Astrocyte (in vitro differentiated cells and primary cell): ENCODE measurements around the gene CCDC69. TPM values are rescaled to one million over a fixed set of nuclear protein-coding genes. Genes with fewer than 3 reads are reported as not detected.

ENCODE experiments used
- DNase-seq: peaks from one replicate; pipeline ENCODE4 v3.0.0-alpha.2; 2010; ENCODE audit warnings: low read depth
- FAIRE-seq: peaks from 2 replicates; lab custom pipeline; 2011; peaks lifted over from hg19 to GRCh38; lab: Jason Lieb, UNC
- H2AFZ ChIP-seq: 2 replicates; pipeline ENCODE4 v1.6.0; 2012; ENCODE audit warnings: low read depth, low read length, inconsistent platforms
- H3K27ac ChIP-seq: 2 replicates; pipeline ENCODE4 v1.5.1; 2011; ENCODE audit warnings: low read depth, low read length, inconsistent platforms
- H3K27me3 ChIP-seq: 2 replicates; pipeline ENCODE4 v1.6.0; 2011; ENCODE audit warnings: low read length, inconsistent platforms; ENCODE audit not compliant: insufficient read depth
- H3K36me3 ChIP-seq: 2 replicates; pipeline ENCODE4 v1.5.1; 2011; ENCODE audit warnings: low read length, inconsistent platforms; ENCODE audit not compliant: insufficient read depth
- H3K4me1 ChIP-seq: 2 replicates; pipeline ENCODE4 v1.5.1; 2011; ENCODE audit warnings: low read length, inconsistent platforms; ENCODE audit not compliant: insufficient read depth
- H3K4me2 ChIP-seq: 2 replicates; pipeline ENCODE4 v1.6.0; 2012; ENCODE audit warnings: low read length, inconsistent platforms
- H3K4me3 ChIP-seq: 2 replicates; pipeline ENCODE4 v1.5.1; 2011; ENCODE audit warnings: low read depth, mild to moderate bottlenecking, low read length, inconsistent platforms; ENCODE audit not compliant: insufficient read depth
- H3K79me2 ChIP-seq: 2 replicates; pipeline ENCODE4 v1.6.0; 2012; ENCODE audit warnings: mild to moderate bottlenecking, low read length, inconsistent platforms; ENCODE audit not compliant: insufficient read depth
- H3K9ac ChIP-seq: 2 replicates; pipeline ENCODE4 v1.6.0; 2012; ENCODE audit warnings: mild to moderate bottlenecking, low read length, inconsistent platforms
- H3K9me3 ChIP-seq: 2 replicates; pipeline ENCODE4 v1.5.1; 2012; ENCODE audit warnings: low read depth, mild to moderate bottlenecking, low read length, inconsistent platforms; ENCODE audit not compliant: insufficient read depth
- H4K20me1 ChIP-seq: 2 replicates; pipeline ENCODE4 v1.6.0; 2012; ENCODE audit warnings: low read length, inconsistent platforms; ENCODE audit not compliant: insufficient read depth
- H3K27ac Mint-ChIP-seq: one replicate; pipeline ENCODE4 v1.8.0; 2021; ENCODE audit warnings: mild to moderate bottlenecking, mixed read lengths; ENCODE audit not compliant: unreplicated experiment
- H3K27me3 Mint-ChIP-seq: one replicate; pipeline ENCODE4 v1.8.0; 2021; ENCODE audit warnings: low read depth, mixed read lengths; ENCODE audit not compliant: unreplicated experiment
- H3K36me3 Mint-ChIP-seq: one replicate; pipeline ENCODE4 v1.8.0; 2021; ENCODE audit warnings: low read depth, mixed read lengths; ENCODE audit not compliant: unreplicated experiment
- H3K4me1 Mint-ChIP-seq: one replicate; pipeline ENCODE4 v1.8.0; 2021; ENCODE audit warnings: low read depth, mixed read lengths; ENCODE audit not compliant: unreplicated experiment
- H3K4me3 Mint-ChIP-seq: one replicate; pipeline ENCODE4 v1.8.0; 2021; ENCODE audit warnings: mild to moderate bottlenecking, moderate library complexity, mixed read lengths; ENCODE audit not compliant: unreplicated experiment
- H3K9me3 Mint-ChIP-seq: one replicate; pipeline ENCODE4 v1.8.0; 2021; ENCODE audit warnings: mild to moderate bottlenecking, mixed read lengths; ENCODE audit not compliant: unreplicated experiment
- EZH2 ChIP-seq: IDR thresholded peaks from 2 replicates; pipeline ENCODE4 v1.6.1; 2012; ENCODE audit warnings: mild to moderate bottlenecking, low read length, inconsistent platforms; ENCODE audit not compliant: insufficient read depth
- total RNA-seq: library from RNA; stranded (reverse); gene quantifications from 2 replicates; pipeline ENCODE4 v1.2.1, GENCODE V29; 2021
- TF ChIP-seq, protein P1 (sequence below): IDR thresholded peaks from 2 replicates; pipeline ENCODE4 v1.5.1; 2011; ENCODE audit warnings: low read depth, mild to moderate bottlenecking, inconsistent platforms, low read length, moderate library complexity; ENCODE audit not compliant: insufficient read depth

CCDC69 gene
- total RNA-seq, 1 donor from 2014 or later: 4.1 TPM

DNA sequence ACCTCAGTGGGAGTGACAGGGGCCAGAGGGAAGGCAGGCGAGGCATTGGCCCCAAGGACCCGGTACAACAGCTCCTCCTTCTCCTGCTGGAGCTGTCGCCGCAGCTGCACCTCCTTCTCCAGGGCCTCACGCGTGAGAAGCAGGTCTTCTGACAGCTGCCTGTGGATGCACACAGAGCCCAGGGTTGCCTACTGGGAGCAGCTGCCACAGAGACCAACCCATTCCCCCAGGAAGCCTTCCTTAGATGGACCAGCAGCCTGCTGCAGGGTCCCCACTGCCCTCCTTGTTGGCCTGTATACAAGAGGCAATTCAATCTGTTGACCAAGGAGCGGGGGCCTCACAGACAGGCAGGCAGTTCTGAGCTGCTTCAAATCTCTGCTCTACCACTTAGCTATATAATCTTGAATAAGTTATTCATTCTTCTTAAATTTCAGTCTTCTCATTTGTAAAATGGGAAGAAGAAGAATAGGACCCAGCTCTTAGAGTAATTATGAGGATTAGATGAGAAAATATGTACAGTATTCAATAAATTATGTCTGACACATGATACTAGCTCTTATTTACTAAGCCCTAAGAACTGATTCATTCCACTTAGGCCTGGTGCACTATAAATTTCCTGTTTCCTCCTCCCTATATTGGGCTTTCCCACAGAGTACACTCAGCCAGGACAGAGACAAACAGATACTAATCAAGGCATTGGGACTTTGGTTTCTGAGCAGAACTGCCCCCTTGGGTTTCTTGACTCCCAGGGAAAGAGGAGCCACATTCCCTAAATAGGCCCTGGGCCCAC is 40.2 kb downstream of the CCDC69 start:
- no peak for FAIRE-seq
- Mint-ChIP-seq H3K4me3 (no peak overlapping the region), H3K36me3 (peaks cover 8% of the 10 kb centered on the region), H3K27me3 (peaks cover 20% of the 10 kb centered on the region), H3K27ac (no peak overlapping the region), H3K4me1 (peaks cover 7% of the 10 kb centered on the region), H3K9me3 (peaks cover 4% of the 10 kb centered on the region)
- Histone ChIP-seq H3K36me3 (no peaks in the 10 kb centered on the region), H3K4me3 (no peak overlapping the region), H3K4me2 (no peak overlapping the region), H3K4me1 (no peaks in the 10 kb centered on the region), H4K20me1 (no peaks in the 10 kb centered on the region), H3K9ac (no peak overlapping the region), H2AFZ (no peak overlapping the region), H3K27me3 (peaks cover 5% of the 10 kb centered on the region), H3K9me3 (no peaks in the 10 kb centered on the region), H3K79me2 (no peaks in the 10 kb centered on the region), H3K27ac (no peak overlapping the region)
- no peak for DNase-seq
- no peak for TF ChIP-seq EZH2
- TF ChIP-seq, protein P1, sequence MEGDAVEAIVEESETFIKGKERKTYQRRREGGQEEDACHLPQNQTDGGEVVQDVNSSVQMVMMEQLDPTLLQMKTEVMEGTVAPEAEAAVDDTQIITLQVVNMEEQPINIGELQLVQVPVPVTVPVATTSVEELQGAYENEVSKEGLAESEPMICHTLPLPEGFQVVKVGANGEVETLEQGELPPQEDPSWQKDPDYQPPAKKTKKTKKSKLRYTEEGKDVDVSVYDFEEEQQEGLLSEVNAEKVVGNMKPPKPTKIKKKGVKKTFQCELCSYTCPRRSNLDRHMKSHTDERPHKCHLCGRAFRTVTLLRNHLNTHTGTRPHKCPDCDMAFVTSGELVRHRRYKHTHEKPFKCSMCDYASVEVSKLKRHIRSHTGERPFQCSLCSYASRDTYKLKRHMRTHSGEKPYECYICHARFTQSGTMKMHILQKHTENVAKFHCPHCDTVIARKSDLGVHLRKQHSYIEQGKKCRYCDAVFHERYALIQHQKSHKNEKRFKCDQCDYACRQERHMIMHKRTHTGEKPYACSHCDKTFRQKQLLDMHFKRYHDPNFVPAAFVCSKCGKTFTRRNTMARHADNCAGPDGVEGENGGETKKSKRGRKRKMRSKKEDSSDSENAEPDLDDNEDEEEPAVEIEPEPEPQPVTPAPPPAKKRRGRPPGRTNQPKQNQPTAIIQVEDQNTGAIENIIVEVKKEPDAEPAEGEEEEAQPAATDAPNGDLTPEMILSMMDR: no peak

DNA sequence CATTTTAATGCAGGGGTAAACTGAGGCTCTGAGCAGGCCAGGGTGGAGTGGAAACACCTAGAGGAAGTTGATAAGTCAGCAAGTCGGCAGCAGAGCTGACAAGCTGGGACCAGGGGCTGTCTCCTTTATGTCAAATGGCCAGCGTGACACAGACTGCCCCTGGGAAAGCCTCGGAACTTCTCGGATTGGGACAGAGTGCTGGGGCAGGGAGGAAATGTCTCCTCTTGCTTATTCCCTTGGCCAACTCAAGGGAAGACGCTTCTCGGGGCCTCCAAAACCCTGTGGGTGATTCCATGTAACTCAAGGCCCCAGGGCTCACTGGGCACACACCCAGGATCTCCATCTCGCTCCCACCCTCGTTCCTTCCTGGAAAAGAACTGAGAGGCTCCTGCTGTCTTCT is 40.9 kb downstream of the CCDC69 start:
- H3K4me1 Mint-ChIP-seq: peaks cover 7% of the 10 kb centered on the region
- DNase-seq (no peak), FAIRE-seq (no peak)
- H3K4me3 Mint-ChIP-seq: no peak overlapping the region
- H3K4me3 ChIP-seq: no peak overlapping the region
- H3K4me1 ChIP-seq: no peaks in the 10 kb centered on the region
- no peak overlapping the region for H3K27ac Mint-ChIP-seq
- peaks cover 8% of the 10 kb centered on the region for H3K36me3 Mint-ChIP-seq
- H3K4me2 ChIP-seq: no peak overlapping the region
- peaks cover 10% of the 10 kb centered on the region for H3K27me3 ChIP-seq
- no peaks in the 10 kb centered on the region for H3K79me2 ChIP-seq
- H3K9me3 ChIP-seq: no peaks in the 10 kb centered on the region
- no peak overlapping the region for H3K27ac ChIP-seq
- H2AFZ ChIP-seq: no peak overlapping the region
- H4K20me1 ChIP-seq: no peaks in the 10 kb centered on the region
- no peak overlapping the region for H3K9ac ChIP-seq
- no peaks in the 10 kb centered on the region for H3K36me3 ChIP-seq
- H3K27me3 Mint-ChIP-seq: peaks cover 20% of the 10 kb centered on the region
- peaks cover 4% of the 10 kb centered on the region for H3K9me3 Mint-ChIP-seq
- TF ChIP-seq, protein P1: no peak
- TF ChIP-seq EZH2: no peak

DNA sequence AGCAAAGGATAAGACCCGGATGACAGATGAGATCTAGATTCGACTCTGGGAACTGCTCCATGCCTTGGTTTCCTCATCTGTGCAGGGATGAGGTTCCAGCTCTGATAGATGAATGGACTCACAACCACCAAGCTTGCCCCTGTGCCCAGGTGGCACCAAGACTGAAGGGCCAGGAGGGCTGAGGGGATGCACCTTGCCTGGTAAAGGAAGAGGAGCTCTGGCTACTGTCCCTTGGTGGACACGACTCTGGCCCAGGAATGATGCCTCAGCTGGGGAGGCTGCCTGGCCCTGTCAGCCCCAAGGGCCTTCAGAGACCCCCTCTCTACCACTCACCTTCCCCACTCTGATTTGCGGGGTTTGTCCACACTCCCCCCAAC is 41.4 kb downstream of the CCDC69 start:
- Mint-ChIP-seq H3K9me3 (peaks cover 6% of the 10 kb centered on the region), H3K27ac (peak overlapping the region; percentile 64), H3K4me1 (peaks cover 7% of the 10 kb centered on the region), H3K36me3 (peaks cover 8% of the 10 kb centered on the region), H3K27me3 (peaks cover 20% of the 10 kb centered on the region), H3K4me3 (no peak overlapping the region)
- H2AFZ ChIP-seq: no peak overlapping the region
- DNase-seq: no peak
- no peaks in the 10 kb centered on the region for H3K4me1 ChIP-seq
- no peaks in the 10 kb centered on the region for H3K36me3 ChIP-seq
- no peak for TF ChIP-seq EZH2
- TF ChIP-seq, protein P1: no peak
- peaks cover 10% of the 10 kb centered on the region for H3K27me3 ChIP-seq
- H3K9ac ChIP-seq: no peak overlapping the region
- H3K79me2 ChIP-seq: no peaks in the 10 kb centered on the region
- no peaks in the 10 kb centered on the region for H4K20me1 ChIP-seq
- no peaks in the 10 kb centered on the region for H3K9me3 ChIP-seq
- no peak overlapping the region for H3K4me3 ChIP-seq
- no peak overlapping the region for H3K4me2 ChIP-seq
- H3K27ac ChIP-seq: no peak overlapping the region
- no peak for FAIRE-seq
